OCI-LY3 (cell line): ENCODE results near the gene LIPE.

Experiments used
- H2AFZ ChIP-seq: fragments of 200-600, 300-600 bp; shearing (Covaris generic); 2 replicates; pipeline ENCODE4 v1.6.0; 2014; ENCODE audit warnings: antibody characterized with exemption, low read depth, low read length
- H3K27ac ChIP-seq: fragments of 200-600, 300-600 bp; sonication (generic); 2 replicates; pipeline ENCODE4 v1.5.1; 2014; ENCODE audit warnings: mild to moderate bottlenecking, low read length, moderate library complexity, mixed read lengths
- H3K27me3 ChIP-seq: fragments of 200-600, 300-600 bp; sonication (generic); 2 replicates; pipeline ENCODE4 v1.6.1; 2014; ENCODE audit warnings: low read depth, low read length, mixed read lengths
- H3K36me3 ChIP-seq: fragments of 200-600, 300-600 bp; sonication (generic); replicated peaks from 2 replicates; pipeline ENCODE3; 2014; ENCODE audit warnings: low read depth, low read length, mixed read lengths
- H3K4me1 ChIP-seq: fragments of 300-600, 200-600 bp; sonication (generic); 2 replicates; pipeline ENCODE4 v1.6.1; 2014; ENCODE audit warnings: low read length, mixed read lengths
- H3K4me2 ChIP-seq: fragments of 200-600, 300-600 bp; sonication (generic); 2 replicates; pipeline ENCODE4 v1.6.1; 2014; ENCODE audit warnings: low read length, mixed read lengths
- H3K4me3 ChIP-seq: fragments of 300-600, 200-600 bp; sonication (generic); 2 replicates; pipeline ENCODE4 v1.5.1; 2014; ENCODE audit warnings: antibody characterized with exemption, mild to moderate bottlenecking, low read length, moderate library complexity
- H3K79me2 ChIP-seq: fragments of 300-600, 200-600 bp; shearing (Covaris generic); 2 replicates; pipeline ENCODE4 v1.6.1; 2014; ENCODE audit warnings: mild to moderate bottlenecking, low read length, mixed read lengths
- H3K9ac ChIP-seq: fragments of 300-600, 200-600 bp; shearing (Covaris generic); 2 replicates; pipeline ENCODE4 v1.6.0; 2014; ENCODE audit warnings: mild to moderate bottlenecking, low read length, moderate library complexity
- H3K9me3 ChIP-seq: fragments of 200-600, 300-600 bp; shearing (Covaris generic); 2 replicates; pipeline ENCODE4 v1.6.1; 2014; ENCODE audit warnings: low read length, mixed read lengths; ENCODE audit not compliant: insufficient read depth
- H4K20me1 ChIP-seq: fragments of 200-600, 300-600 bp; sonication (generic); 2 replicates; pipeline ENCODE4 v1.6.1; 2016; ENCODE audit warnings: low read length, mixed read lengths; ENCODE audit not compliant: insufficient read depth
- CTCF ChIP-seq: fragments of 200-600, 300-600 bp; sonication (generic); IDR thresholded peaks from 2 replicates; pipeline ENCODE4 v1.5.1; 2014; ENCODE audit warnings: antibody characterized with exemption, low read length, low read depth
- EZH2phosphoT487 ChIP-seq: fragments of 200-600 bp; shearing (Covaris generic); IDR thresholded peaks from 2 replicates; pipeline ENCODE4 v1.6.1; 2018; ENCODE audit warnings: antibody characterized with exemption, mixed run types, low read depth

Gene LIPE

GRCh38 chr19:42424345-42424707 is 2.9 kb downstream of the LIPE start:
- no peaks in the 10 kb centered on the region for H3K36me3 ChIP-seq
- no peaks in the 10 kb centered on the region for H3K27me3 ChIP-seq
- H2AFZ ChIP-seq: no peak overlapping the region
- TF ChIP-seq EZH2phosphoT487 (no peak), CTCF (no peak)
- no peak overlapping the region for H3K4me3 ChIP-seq
- no peak overlapping the region for H3K9ac ChIP-seq
- peaks cover 10% of the 10 kb centered on the region; the same call in 1 of the 2 replicates for H3K4me1 ChIP-seq
- no peaks in the 10 kb centered on the region for H4K20me1 ChIP-seq
- H3K79me2 ChIP-seq: peaks cover 12% of the 10 kb centered on the region; the same call in 1 of the 2 replicates
- H3K27ac ChIP-seq: no peak overlapping the region
- H3K9me3 ChIP-seq: no peaks in the 10 kb centered on the region
- peak overlapping the region; percentile 88; the same call in 1 of the 2 replicates for H3K4me2 ChIP-seq

- H3K4me1 ChIP-seq: peaks cover 10% of the 10 kb centered on the region; the same call in 1 of the 2 replicates
- peak overlapping the region; percentile 40 for H3K27ac ChIP-seq
- peak overlapping the region; percentile 83 for H3K4me3 ChIP-seq
- no peaks in the 10 kb centered on the region for H3K9me3 ChIP-seq
- no peaks in the 10 kb centered on the region for H3K27me3 ChIP-seq
- peak overlapping the region; percentile 69 for H2AFZ ChIP-seq
- H4K20me1 ChIP-seq: no peaks in the 10 kb centered on the region
- H3K4me2 ChIP-seq: peak overlapping the region; percentile 88
- H3K79me2 ChIP-seq: peaks cover 12% of the 10 kb centered on the region; the same call in 1 of the 2 replicates
- H3K36me3 ChIP-seq: no peaks in the 10 kb centered on the region
- TF ChIP-seq CTCF: no peak
- TF ChIP-seq EZH2phosphoT487: no peak
- H3K9ac ChIP-seq: peak overlapping the region; percentile 73
These were observed 3.5 kb downstream of the LIPE start for GRCh38 chr19:42423462-42424344.

GRCh38 chr19:42422901-42423461 is 4.2 kb downstream of the LIPE start:
- H3K27ac ChIP-seq: peak overlapping the region; percentile 40
- TF ChIP-seq EZH2phosphoT487 (no peak), CTCF (no peak)
- peaks cover 12% of the 10 kb centered on the region; the same call in 1 of the 2 replicates for H3K79me2 ChIP-seq
- H2AFZ ChIP-seq: peak overlapping the region; percentile 69
- no peaks in the 10 kb centered on the region for H4K20me1 ChIP-seq
- H3K9me3 ChIP-seq: no peaks in the 10 kb centered on the region
- H3K36me3 ChIP-seq: no peaks in the 10 kb centered on the region
- peak overlapping the region; percentile 88 for H3K4me2 ChIP-seq
- H3K4me3 ChIP-seq: peak overlapping the region; percentile 83
- no peaks in the 10 kb centered on the region for H3K27me3 ChIP-seq
- H3K4me1 ChIP-seq: peaks cover 10% of the 10 kb centered on the region; the same call in 1 of the 2 replicates
- peak overlapping the region; percentile 73 for H3K9ac ChIP-seq
